ENCODE results near the gene RPH3AL.
"Not testable (repeated sequence)": the region's sequence is repeated elsewhere in the genome, so short reads cannot be mapped to it uniquely, and the experiment has no call there.

RPH3AL gene

GRCh38 chr17:378068-378467 lies 25.5 kb upstream of the RPH3AL start:
- no peak for DNase-seq

DNA sequence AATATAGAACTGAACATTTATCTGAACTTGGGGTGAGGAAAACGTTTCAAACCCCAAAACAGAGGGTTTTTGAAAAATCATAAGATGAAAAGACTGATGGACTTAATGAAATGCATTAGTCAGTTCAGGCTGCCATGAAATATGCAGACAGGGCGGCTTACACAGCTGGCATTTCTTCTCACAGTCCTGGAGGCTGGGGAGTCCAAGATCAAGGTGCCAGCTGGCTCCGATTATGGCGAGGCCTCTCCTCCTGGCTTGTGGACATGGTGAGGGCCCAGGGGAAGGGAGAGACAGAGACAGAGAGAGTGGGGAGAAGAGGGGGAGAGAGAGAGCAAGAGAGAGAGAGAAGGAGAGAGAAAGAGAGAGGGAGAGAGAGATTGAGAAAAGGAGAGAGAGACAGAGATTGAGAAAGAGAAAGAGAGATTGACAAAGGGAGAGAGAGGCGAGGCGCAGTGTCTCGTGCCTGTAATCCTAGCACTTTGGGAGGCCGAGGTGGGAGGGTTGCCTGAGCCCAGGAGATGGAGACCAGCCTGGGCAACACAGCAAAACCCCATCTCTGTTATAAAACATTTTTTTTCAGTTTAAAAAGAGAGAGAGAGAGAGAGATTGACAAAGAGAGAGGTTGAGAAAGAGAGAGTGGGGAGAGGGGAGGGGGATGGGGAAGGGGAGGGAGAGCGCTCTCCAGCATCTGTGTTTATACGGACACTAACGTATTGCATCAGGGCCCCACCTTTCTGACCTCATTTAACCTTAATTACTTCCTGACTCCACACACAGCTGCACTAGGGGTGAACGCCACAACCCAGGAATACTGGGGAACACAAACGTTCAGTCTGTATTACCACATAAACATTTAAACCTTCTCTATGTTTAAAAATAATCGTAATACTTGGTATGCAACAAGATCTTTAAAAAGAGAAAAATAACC lies 24.6 kb upstream of the RPH3AL start:
- DNase-seq = no peak

DNA sequence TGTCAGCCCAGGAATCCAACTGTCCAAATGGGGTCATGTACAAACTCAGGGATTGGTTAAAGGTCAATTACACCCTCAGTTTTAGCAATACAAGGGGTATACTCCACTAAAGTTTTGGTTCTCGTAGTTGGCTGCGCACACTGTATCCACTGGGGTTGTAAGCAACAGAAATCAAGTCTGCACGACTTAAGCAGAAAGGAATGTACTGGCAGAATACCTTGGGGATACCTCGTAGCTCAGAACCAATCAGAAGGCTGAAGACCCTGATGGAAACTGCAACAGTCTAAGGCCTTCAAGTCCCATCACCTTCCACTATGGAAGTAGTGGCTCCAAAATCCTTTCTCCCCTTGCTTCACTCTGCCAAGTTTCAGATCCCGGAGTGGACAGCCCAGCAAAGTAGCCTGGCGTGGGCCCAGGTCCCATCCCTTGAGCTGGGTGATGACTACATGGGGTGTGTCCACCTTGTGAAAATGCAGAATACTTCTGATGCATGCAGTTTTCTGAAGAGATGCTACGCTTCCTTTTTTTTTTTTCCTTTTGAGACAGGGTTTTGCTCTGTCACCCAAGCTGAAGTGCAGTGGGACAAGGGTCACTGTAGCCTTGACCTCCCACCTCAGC lies 21.1 kb upstream of the RPH3AL start:
- DNase-seq = no peak

DNA sequence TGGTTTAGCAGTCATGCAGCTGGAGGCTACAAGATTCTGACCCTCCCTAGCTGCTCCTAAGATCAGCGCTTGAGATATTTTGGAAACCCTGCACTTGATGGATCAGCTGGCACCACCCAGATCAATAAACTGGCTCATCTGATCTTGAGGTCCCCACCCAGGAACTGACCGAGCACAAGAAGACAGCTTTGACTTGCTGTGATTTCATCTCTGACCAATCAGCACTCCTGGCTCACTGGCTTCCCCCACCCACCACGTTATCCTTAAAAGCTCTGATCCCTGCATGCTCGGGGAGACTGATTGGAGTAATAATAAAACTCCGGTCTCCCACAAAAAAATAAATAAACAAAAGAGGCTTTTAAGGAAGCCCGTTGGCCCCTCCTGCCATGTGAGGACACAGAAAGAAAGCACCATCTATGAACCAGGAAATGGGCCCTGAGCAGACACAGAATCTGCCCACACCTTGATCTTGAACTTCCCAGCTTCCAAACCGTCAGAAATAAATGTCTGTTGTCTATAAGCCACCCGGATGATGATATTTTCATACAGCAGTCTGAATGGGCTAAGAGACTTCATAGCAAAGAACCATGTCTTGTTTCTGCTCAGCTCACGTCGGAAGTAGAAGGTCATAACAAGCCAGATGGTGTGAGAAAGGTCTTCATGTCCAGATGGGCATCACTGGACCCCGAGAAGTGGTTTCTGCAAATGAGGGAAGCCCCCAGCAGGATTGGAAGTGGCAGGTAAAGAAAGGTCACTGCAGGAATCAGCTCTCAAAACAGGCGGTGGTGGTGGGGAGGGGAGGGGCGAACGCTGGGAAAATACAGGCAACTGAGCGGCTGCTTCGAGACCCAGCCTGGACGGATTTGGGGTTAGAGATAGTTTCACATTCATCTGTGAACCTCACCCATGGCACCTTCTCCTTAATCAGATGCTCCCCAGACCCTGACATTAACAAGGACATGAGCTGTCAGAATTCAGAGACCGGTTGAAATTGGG lies 19.8 kb upstream of the RPH3AL start:
- no peak for DNase-seq

DNA sequence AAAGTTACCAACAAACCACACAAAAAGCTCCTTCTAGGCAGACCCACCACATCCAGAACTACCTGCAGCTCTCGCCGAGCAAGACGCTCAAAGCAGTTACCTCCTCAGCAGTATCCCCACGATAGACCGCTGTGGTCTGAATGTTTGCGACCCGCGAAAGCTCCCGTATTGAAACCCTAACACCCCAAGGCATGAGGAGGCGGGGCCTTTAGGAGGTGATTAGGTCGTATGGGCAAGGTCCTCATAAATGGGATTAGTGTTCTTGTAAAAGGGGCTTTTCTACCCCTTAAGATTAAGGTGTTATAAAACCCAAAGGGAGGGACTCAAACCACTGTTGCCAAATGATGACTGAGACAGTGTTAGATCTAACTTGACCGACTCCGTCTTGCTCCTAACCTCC lies 19.0 kb upstream of the RPH3AL start:
- DNase-seq = no peak

GRCh38 chr17:367656-368055 lies 15.0 kb upstream of the RPH3AL start:
- not testable (repeated sequence) for DNase-seq

GRCh38 chr17:366657-367615 lies 14.3 kb upstream of the RPH3AL start:
- not testable (repeated sequence) for DNase-seq

DNA sequence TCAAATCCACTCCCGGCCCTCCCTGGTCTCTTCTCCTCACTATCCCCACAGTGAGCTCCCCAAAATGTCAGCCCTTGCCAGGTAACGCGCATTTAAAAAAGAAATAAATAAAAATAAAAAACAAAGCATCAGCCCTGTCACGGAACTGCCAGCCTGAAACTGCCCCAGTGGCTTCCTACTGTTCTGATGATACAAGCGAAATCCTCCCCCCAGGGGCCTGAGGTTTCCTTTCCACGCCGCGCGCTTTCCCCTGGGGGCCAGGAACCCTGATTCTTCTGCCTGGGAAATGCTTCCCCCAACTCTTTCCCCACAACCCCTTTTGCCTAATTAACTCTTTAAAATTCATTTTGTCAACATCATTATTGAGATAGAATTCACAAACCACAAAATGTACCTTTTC lies 12.2 kb upstream of the RPH3AL start:
- no peak for DNase-seq

GRCh38 chr17:364308-364707 lies 11.7 kb upstream of the RPH3AL start:
- DNase-seq = no peak

DNA sequence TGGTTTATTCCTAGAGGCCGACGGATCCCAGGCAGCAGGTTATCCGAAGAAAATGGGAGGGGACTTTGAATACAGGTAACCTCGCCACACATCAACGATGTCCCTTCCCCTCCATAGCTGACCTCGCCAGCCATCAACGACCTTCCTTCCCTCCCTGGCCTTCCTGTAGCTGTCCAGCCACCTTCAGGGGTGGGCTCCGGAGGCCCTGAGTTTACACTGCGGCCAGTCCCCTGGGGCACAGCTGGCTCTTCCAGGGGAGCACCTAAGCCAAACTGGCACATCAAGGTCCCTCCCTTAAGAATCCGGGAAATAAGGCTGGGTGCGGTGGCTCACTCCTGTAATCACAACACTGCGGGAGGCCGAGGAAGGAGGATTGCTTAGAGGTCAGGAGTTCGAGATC lies 10.1 kb upstream of the RPH3AL start:
- no peak for DNase-seq

DNA sequence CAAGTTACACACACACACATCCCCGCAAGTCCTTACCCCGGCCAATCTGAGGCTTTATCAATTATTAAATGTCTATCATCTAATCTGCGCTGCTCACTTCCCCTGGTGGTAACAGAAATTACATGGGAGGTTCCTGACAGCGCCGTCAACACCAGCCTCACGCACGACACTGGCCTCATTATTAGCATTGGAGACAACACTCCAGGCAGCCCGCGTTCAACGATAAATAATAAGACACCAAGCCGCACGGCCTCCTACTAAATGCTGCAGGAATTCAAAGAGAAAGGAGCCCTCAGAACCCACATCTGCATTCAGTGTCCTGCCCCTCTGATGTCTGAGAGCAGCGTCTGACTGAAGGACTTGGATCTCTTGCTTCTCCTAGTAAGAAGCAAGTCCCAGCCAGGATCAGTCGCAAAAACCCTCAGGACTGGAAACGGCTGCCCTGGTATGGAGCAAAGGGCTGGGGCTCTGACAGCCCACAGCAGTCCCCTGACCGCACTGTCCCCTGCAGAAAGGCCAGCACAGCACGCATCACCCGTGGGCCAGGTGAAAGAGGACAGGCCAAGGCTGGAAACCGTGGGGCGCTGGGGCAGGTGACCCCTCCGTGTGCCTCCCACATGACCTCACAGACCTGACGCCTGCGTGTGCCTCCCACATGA lies 7.6 kb upstream of the RPH3AL start:
- no peak for DNase-seq

GRCh38 chr17:358491-359151 lies 6.0 kb upstream of the RPH3AL start:
- no peak for DNase-seq

DNA sequence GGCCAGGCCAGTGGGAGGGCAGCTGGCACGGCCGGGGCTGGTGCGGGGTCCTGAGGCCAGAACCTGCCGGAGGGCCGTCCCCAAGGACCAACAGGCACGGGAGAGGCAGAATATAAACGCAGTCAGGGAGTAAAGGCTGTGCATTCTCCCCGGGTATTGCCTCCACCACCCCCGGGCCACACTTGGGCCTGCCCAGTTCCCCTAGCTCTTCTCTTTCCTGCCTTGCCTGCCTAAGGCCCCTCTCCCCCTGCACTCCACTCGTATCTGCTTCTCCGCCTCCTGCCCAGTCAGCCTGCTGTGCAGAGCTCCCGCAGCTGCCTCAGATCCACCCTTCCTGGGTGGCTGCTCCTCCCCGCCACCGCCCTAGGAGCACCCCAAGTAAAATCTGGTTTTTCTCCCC lies 5.0 kb upstream of the RPH3AL start:
- no peak for DNase-seq

DNA sequence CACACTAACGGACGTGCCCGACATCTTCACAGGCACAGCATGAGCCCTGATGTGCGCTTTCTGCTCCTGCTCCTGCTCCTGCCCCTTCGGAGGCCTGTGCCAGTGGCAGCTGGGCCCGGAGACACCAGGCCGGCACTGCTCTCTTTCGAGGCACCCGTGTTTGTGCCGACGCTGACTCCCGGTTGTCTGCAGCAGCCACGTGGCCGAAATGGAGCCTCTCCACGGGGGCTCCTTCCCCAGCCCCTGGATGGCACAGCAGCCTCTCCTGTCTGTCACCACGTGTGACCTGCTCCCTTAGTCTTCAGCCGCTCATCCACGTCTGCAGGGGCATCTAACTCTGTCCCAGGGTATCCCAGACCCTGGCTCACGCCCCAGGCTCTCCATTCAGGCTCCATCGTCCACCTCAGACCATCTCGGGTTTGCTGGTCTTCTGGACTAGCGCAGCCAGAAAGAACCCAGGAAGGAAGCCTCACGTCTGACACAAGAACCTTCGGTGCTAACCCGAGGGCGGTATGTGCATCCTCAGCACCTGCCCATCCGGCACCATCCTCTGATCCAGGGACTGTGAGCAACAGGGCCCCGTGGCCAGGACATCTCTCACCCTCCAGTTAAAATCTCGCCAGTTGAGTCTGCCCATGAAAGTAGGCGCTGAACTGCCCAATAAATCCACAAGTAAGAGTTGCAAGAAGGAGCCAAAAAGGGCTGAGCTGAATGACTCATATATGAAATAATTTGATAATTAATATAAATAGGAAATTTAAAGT lies 4.2 kb upstream of the RPH3AL start:
- no peak for DNase-seq

GRCh38 chr17:354651-355556 lies 2.3 kb upstream of the RPH3AL start:
- no peak for DNase-seq

DNA sequence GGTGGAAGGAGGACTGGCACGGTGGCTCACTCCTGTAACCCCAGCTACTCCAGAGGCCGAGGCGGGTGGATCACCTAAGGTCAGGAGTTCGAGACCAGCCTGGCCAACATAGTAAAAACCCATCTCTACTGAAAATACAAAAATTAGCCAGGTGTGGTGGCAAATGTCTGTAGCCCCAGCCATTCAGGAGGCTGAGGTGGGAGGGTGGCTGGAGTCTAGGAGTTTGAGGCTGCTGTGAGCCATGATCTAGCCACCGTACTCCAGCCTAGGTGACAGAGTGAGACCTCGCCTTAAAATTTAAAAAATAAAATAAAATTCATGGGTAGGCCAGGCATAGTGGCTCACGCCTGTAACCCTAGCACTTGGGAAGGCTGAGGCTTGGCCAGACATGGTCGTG lies 1.2 kb upstream of the RPH3AL start:
- no peak for DNase-seq

- DNase-seq = no peak
Measured at GRCh38 chr17:353213-353837, 718 bp upstream of the RPH3AL start.

- no peak for DNase-seq
Measured at GRCh38 chr17:351875-352420, 659 bp downstream of the RPH3AL start.

Data from NCI-H1048 (cell line).